GM23248 (cell line): Measurements from ENCODE around the gene TMEM204. TPM values are rescaled to one million over a fixed set of nuclear protein-coding genes. Genes with fewer than 3 reads are reported as not detected.

Source experiments
- DNase-seq: peaks from one replicate; pipeline ENCODE4 v3.0.0-alpha.2; 2015
- H2AFZ ChIP-seq: fragments of 200-600 bp; sonication (generic); 2 replicates; pipeline ENCODE4 v1.6.1; 2016; ENCODE audit warnings: antibody characterized with exemption
- H3F3A ChIP-seq: fragments of 200-600 bp; sonication (generic); 2 replicates; pipeline ENCODE4 v1.6.1; 2016; ENCODE audit warnings: mild to moderate bottlenecking, antibody characterized with exemption, mixed run types; ENCODE audit not compliant: insufficient read depth
- H3K27ac ChIP-seq: fragments of 200-600 bp; sonication (generic); 2 replicates; pipeline ENCODE4 v1.5.1; 2016; ENCODE audit warnings: mild to moderate bottlenecking
- H3K27me3 ChIP-seq: fragments of 200-600 bp; sonication (generic); replicated peaks from 2 replicates; pipeline ENCODE4 v1.6.1; 2016; ENCODE audit warnings: mild to moderate bottlenecking; ENCODE audit not compliant: insufficient read depth
- H3K36me3 ChIP-seq: fragments of 200-600 bp; sonication (generic); 2 replicates; pipeline ENCODE4 v1.6.1; 2016; ENCODE audit warnings: low read depth, mild to moderate bottlenecking
- H3K4me1 ChIP-seq: fragments of 200-600 bp; sonication (generic); 2 replicates; pipeline ENCODE4 v1.6.1; 2016; ENCODE audit warnings: mild to moderate bottlenecking; ENCODE audit not compliant: insufficient read depth
- H3K4me2 ChIP-seq: fragments of 200-600 bp; sonication (generic); one replicate; pipeline ENCODE4 v1.6.1; 2016; ENCODE audit warnings: mild to moderate bottlenecking; ENCODE audit not compliant: unreplicated experiment
- H3K4me3 ChIP-seq: fragments of 200-600 bp; sonication (generic); 2 replicates; pipeline ENCODE4 v1.5.1; 2016; ENCODE audit warnings: mild to moderate bottlenecking
- H3K79me2 ChIP-seq: fragments of 200-600 bp; sonication (generic); 2 replicates; pipeline ENCODE4 v1.6.1; 2016; ENCODE audit warnings: mild to moderate bottlenecking; ENCODE audit not compliant: insufficient read depth
- H3K9ac ChIP-seq: fragments of 200-600 bp; sonication (generic); 2 replicates; pipeline ENCODE4 v1.6.1; 2016; ENCODE audit warnings: mild to moderate bottlenecking
- H3K9me2 ChIP-seq: fragments of 200-600 bp; sonication (generic); 2 replicates; pipeline ENCODE4 v1.6.1; 2016; ENCODE audit warnings: mixed run types, mild to moderate bottlenecking, moderate library complexity; ENCODE audit not compliant: insufficient read depth
- H3K9me3 ChIP-seq: fragments of 200-600 bp; sonication (generic); one replicate; pipeline ENCODE4 v1.6.1; 2017; ENCODE audit warnings: low read depth
- H4K20me1 ChIP-seq: fragments of 200-600 bp; sonication (generic); 2 replicates; pipeline ENCODE4 v1.6.0; 2016; ENCODE audit not compliant: insufficient read depth
- EZH2 ChIP-seq: fragments of 200-600 bp; sonication (generic); IDR thresholded peaks from 2 replicates; pipeline ENCODE4 v1.6.1; 2018; ENCODE audit warnings: antibody characterized with exemption, mild to moderate bottlenecking; ENCODE audit not compliant: insufficient read depth, poor library complexity, severe bottlenecking
- EZH2phosphoT487 ChIP-seq: fragments of 200-600 bp; sonication (generic); IDR thresholded peaks from 2 replicates; pipeline ENCODE4 v1.6.1; 2018; ENCODE audit warnings: antibody characterized with exemption, moderate library complexity, mild to moderate bottlenecking, low read depth; ENCODE audit not compliant: insufficient read depth
- WGBS, 2 experiments: methylation state at CpG; one replicate each; pipeline ENCODE4 v1.1.6; 2015 to 2017; ENCODE audit warnings: low lambda C conversion rate in 2 of 2, low coverage in 1 of 2; ENCODE audit errors: missing lambda C conversion rate in 2 of 2; 5-methylcytosine and 5-hydroxymethylcytosine counted together
- in situ Hi-C: fragments of 300-500 bp; cut with MboI; formaldehyde crosslinking; loops from 2 replicates; pipeline ENCODE4 v1.15.0; 2020
- polyA plus RNA-seq: library from polyadenylated mRNA; unstranded; fragments of >200 nt; fragmentation: Nextera tagmentation; extraction: Ambion mirVana; gene quantifications from 2 replicates; pipeline ENCODE4 v1.2.1, GENCODE V29; 2016
- total RNA-seq: library from RNA; depleted of rRNA; stranded (reverse); fragments of >200 nt; shearing (Covaris generic); gene quantifications from 2 replicates; pipeline ENCODE4 v1.2.3, GENCODE V29; 2014

The TMEM204 gene
- total and polyA plus RNA-seq, 2 experiments from 2014 or later, result 26.0 to 40.0 TPM

- no peak overlapping the region for H3K4me3 ChIP-seq
- no peak for DNase-seq
- WGBS, 2 experiments, result 88 to 90% methylated on average over 15 to 16 of the region's 16 CpGs
- no peak overlapping the region for H3K27ac ChIP-seq
- in situ Hi-C loops, result no loop called here
- H3K4me2 ChIP-seq, result no peak overlapping the region
- peaks cover 5% of the 10 kb centered on the region; the same call in 1 of the 2 replicates for H3K4me1 ChIP-seq
- H3K27me3 ChIP-seq, result no peaks in the 10 kb centered on the region
- no peak overlapping the region for H3K9ac ChIP-seq
- H4K20me1 ChIP-seq, result no peaks in the 10 kb centered on the region
- H3K9me2 ChIP-seq, result no peaks in the 10 kb centered on the region
- H3K79me2 ChIP-seq, result peaks cover 67% of the 10 kb centered on the region
- no peaks in the 10 kb centered on the region for H3K9me3 ChIP-seq
- no peak overlapping the region for H2AFZ ChIP-seq
- H3F3A ChIP-seq, result peaks cover 13% of the 10 kb centered on the region
- TF ChIP-seq EZH2phosphoT487, result no peak
- peaks cover 4% of the 10 kb centered on the region; the same call in 1 of the 2 replicates for H3K36me3 ChIP-seq
These were observed 13.0 kb downstream of the TMEM204 start for GRCh38 chr16:1546430-1546829.

DNA sequence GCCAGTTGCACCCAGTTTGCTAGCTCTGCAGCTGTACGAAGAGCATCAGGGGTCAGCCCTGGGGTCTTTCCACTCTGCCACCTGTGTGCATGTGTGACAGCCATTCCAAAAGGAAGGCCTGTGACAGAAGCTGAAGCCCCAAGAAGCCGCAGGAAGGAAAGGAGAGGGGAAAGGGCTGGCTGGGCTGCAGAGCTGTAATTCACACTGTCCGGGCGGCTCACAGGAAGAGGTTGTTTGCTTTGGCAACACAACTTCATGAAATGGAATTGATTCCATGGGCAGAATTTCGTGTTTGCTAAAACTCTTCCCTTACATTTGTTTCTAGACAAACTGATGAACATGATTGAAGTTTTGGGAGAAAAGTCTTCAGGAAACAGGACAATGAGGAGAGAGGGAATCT is 14.8 kb downstream of the TMEM204 start:
- TF ChIP-seq EZH2, result no peak
- TF ChIP-seq EZH2phosphoT487, result no peak
- no peak overlapping the region for H3K27ac ChIP-seq
- no peaks in the 10 kb centered on the region for H3K9me2 ChIP-seq
- WGBS, 2 experiments, result 92 to 100% methylated on average over 2 to 5 of the region's 5 CpGs
- H3K9me3 ChIP-seq, result no peaks in the 10 kb centered on the region
- H3K27me3 ChIP-seq, result no peaks in the 10 kb centered on the region
- H3K9ac ChIP-seq, result no peak overlapping the region
- H3K36me3 ChIP-seq, result peaks cover 4% of the 10 kb centered on the region; the same call in 1 of the 2 replicates
- peaks cover 67% of the 10 kb centered on the region for H3K79me2 ChIP-seq
- in situ Hi-C loops, result no loop called here
- DNase-seq, result no peak
- H4K20me1 ChIP-seq, result no peaks in the 10 kb centered on the region; the same call in 1 of the 2 replicates
- H3K4me1 ChIP-seq, result no peaks in the 10 kb centered on the region; the same call in 1 of the 2 replicates
- H3K4me2 ChIP-seq, result no peak overlapping the region
- peaks cover 7% of the 10 kb centered on the region for H3F3A ChIP-seq
- H3K4me3 ChIP-seq, result no peak overlapping the region
- H2AFZ ChIP-seq, result no peak overlapping the region

- H3K27me3 ChIP-seq, result no peaks in the 10 kb centered on the region
- no peak overlapping the region for H3K4me3 ChIP-seq
- peaks cover 2% of the 10 kb centered on the region for H3F3A ChIP-seq
- no peak overlapping the region for H3K4me2 ChIP-seq
- no peak overlapping the region for H2AFZ ChIP-seq
- H3K79me2 ChIP-seq, result peaks cover 67% of the 10 kb centered on the region
- H3K9me3 ChIP-seq, result no peaks in the 10 kb centered on the region
- no peak for TF ChIP-seq EZH2
- TF ChIP-seq EZH2phosphoT487, result no peak
- 89 to 92% methylated on average over 23 of the region's 23 CpGs for WGBS, 2 experiments
- no peak overlapping the region for H3K27ac ChIP-seq
- peaks cover 4% of the 10 kb centered on the region; the same call in 1 of the 2 replicates for H3K36me3 ChIP-seq
- in situ Hi-C loops, result no loop called here
- no peaks in the 10 kb centered on the region; the same call in 1 of the 2 replicates for H3K4me1 ChIP-seq
- DNase-seq, result no peak
- H3K9me2 ChIP-seq, result no peaks in the 10 kb centered on the region
- no peak overlapping the region for H3K9ac ChIP-seq
- H4K20me1 ChIP-seq, result no peaks in the 10 kb centered on the region; the same call in 1 of the 2 replicates
These were observed 15.3 kb downstream of the TMEM204 start for GRCh38 chr16:1548727-1549126.

DNA sequence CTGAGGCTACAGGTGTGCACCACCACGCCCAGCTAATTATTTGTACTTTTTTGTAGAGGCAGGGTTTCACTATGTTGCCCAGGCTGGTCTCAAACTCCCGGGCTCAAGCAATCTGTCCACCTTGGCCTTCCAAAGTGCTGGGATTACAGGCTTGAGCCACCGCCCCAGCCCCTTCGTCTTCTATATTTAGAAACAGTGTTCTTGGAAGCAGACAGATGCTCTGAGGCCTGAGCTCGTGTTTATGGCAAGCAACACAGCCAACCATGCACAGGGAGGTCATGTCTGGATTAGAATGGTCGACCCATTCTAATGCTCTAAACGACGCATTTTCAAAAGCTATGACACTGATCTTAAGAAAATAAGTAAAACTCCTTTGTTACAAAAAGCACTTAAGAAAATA is 16.6 kb downstream of the TMEM204 start:
- in situ Hi-C loops, result no loop called here
- 72 to 73% methylated on average over 8 of the region's 8 CpGs for WGBS, 2 experiments

DNA sequence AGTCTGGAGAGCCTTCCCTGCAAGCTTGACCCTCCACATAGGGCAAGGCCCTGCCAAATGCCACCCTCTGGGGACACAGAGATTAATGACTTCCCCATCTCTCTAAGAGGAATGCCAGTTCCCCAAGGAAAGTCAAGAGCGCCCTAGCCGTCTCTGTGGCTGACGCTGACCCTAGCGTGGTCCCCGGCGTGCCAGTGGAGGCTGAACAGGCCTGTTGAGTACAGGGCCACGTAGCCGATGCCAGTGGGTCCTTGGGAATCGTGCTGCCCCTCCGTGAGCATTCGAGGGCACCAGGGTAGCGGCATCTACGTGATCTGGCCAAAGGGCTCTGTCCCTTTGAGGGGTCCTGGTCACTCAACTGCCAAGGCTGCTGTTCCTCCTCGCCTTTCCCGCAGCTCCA is 17.2 kb downstream of the TMEM204 start:
- in situ Hi-C loops, result no loop called here
- DNase-seq, result no peak
- H3K27me3 ChIP-seq, result no peaks in the 10 kb centered on the region
- H2AFZ ChIP-seq, result no peak overlapping the region
- TF ChIP-seq EZH2 (no peak), EZH2phosphoT487 (no peak)
- H3K4me1 ChIP-seq, result no peaks in the 10 kb centered on the region
- H3K4me2 ChIP-seq, result no peak overlapping the region
- H3K27ac ChIP-seq, result no peak overlapping the region
- peaks cover 51% of the 10 kb centered on the region for H3K79me2 ChIP-seq
- H3F3A ChIP-seq, result peaks cover 7% of the 10 kb centered on the region; the same call in 1 of the 2 replicates
- 97 to 98% methylated on average over 15 of the region's 15 CpGs for WGBS, 2 experiments
- H3K9me2 ChIP-seq, result no peaks in the 10 kb centered on the region
- no peaks in the 10 kb centered on the region; the same call in 1 of the 2 replicates for H4K20me1 ChIP-seq
- peaks cover 14% of the 10 kb centered on the region; the same call in 1 of the 2 replicates for H3K36me3 ChIP-seq
- H3K9ac ChIP-seq, result no peak overlapping the region
- H3K9me3 ChIP-seq, result no peaks in the 10 kb centered on the region
- no peak overlapping the region for H3K4me3 ChIP-seq

More for the DNA sequence above, 16.6 kb downstream of the TMEM204 start:
- no peak overlapping the region for H3K4me3 ChIP-seq
- no peaks in the 10 kb centered on the region for H3K27me3 ChIP-seq
- no peak overlapping the region for H3K4me2 ChIP-seq
- no peaks in the 10 kb centered on the region for H3K9me2 ChIP-seq
- peaks cover 8% of the 10 kb centered on the region; the same call in 1 of the 2 replicates for H3K36me3 ChIP-seq
- H4K20me1 ChIP-seq, result no peaks in the 10 kb centered on the region; the same call in 1 of the 2 replicates
- 0 out of 2 replicates have a peak, but pooled peaks cover under 1% of the 10 kb centered on the region for H3F3A ChIP-seq
- no peak overlapping the region for H3K27ac ChIP-seq
- no peak for TF ChIP-seq EZH2phosphoT487
- TF ChIP-seq EZH2, result no peak
- DNase-seq, result no peak
- H3K79me2 ChIP-seq, result peaks cover 57% of the 10 kb centered on the region
- no peaks in the 10 kb centered on the region for H3K9me3 ChIP-seq
- H3K9ac ChIP-seq, result no peak overlapping the region
- H2AFZ ChIP-seq, result no peak overlapping the region
- no peaks in the 10 kb centered on the region for H3K4me1 ChIP-seq
